A549 (cell line): Measurements from ENCODE around the gene CDHR2. TPM values are rescaled to one million over a fixed set of nuclear protein-coding genes. Genes with fewer than 3 reads are reported as not detected.

Source experiments
- ATAC-seq, 2 experiments: fragments of 200-7000 bp in 1 of 2; fragments of >200 bp in 1 of 2; cut with Nextera tagmentation in 1 of 2; cut with Tn5 transposase in 1 of 2; 3 replicates each; pipeline versions ENCODE4 v1.8.0 to v1.9.1; 2018 to 2020; ENCODE audit warnings: mild to moderate bottlenecking in 1 of 2, moderate library complexity in 1 of 2
- CTCF ChIA-PET: fragments of 300-600 bp; sonication (Branson Sonifier 250); formaldehyde crosslinking; extraction: SDS; loops from one replicate; lab custom pipeline; 2021; ENCODE audit warnings: antibody characterized with exemption, inconsistent platforms; lab: Yijun Ruan, JAX
- POLR2A ChIA-PET: fragments of 350-600 bp; formaldehyde crosslinking; extraction: SDS; loops from one replicate; lab custom pipeline; 2021; ENCODE audit warnings: antibody characterized with exemption, inconsistent platforms; lab: Yijun Ruan, JAX
- DNase-seq, 2 experiments: peaks; one replicate each; pipeline versions ENCODE4 v3.0.0 to v3.0.0-alpha.2; 2011 to 2016; ENCODE audit warnings: low read depth in 1 of 2, low spot score in 1 of 2
- FAIRE-seq: peaks from 2 replicates; lab custom pipeline; 2011; peaks lifted over from hg19 to GRCh38; lab: Jason Lieb, UNC
- H3K27ac ChIP-seq, 2 experiments: fragments of >200 bp; sonication (Bioruptor Twin); formaldehyde crosslinking; 3 replicates each; pipeline ENCODE4 v1.5.1; 2016 to 2017
- H3K4me1 ChIP-seq: fragments of >200 bp; sonication (Bioruptor Twin); formaldehyde crosslinking; 3 replicates; pipeline ENCODE4 v1.6.1; 2016
- H3K4me2 ChIP-seq: fragments of >200 bp; sonication (Bioruptor Twin); formaldehyde crosslinking; 3 replicates; pipeline ENCODE4 v1.6.1; 2016
- H3K4me3 ChIP-seq: fragments of >200 bp; sonication (Bioruptor Twin); formaldehyde crosslinking; 3 replicates; pipeline ENCODE4 v1.5.1; 2016
- H3K9me3 ChIP-seq: fragments of >200 bp; sonication (Bioruptor Twin); formaldehyde crosslinking; 3 replicates; pipeline ENCODE4 v1.6.1; 2016
- CEBPB ChIP-seq, 2 experiments: fragments of >200 bp in 1 of 2; sonication (Bioruptor Twin) in 1 of 2; formaldehyde crosslinking in 1 of 2; IDR thresholded peaks; 2 replicates each; pipeline ENCODE4 v1.6.1; 2012 to 2016
- ELK1 ChIP-seq: fragments of 150-350 bp; IDR thresholded peaks from 2 replicates; pipeline ENCODE4 v1.6.1; 2014; ENCODE audit warnings: low read depth, mild to moderate bottlenecking, low read length
- MAZ ChIP-seq: fragments of 150-350 bp; IDR thresholded peaks from 2 replicates; pipeline ENCODE4 v1.6.1; 2014; ENCODE audit warnings: antibody characterized with exemption, low read depth, low read length, borderline replicate concordance
- REST ChIP-seq: fragments of 200-600 bp; sonication (generic); IDR thresholded peaks from 2 replicates; pipeline ENCODE4 v1.6.1; 2016; ENCODE audit warnings: antibody characterized with exemption, mild to moderate bottlenecking, moderate library complexity
- RNF2 ChIP-seq: fragments of 200-600 bp; sonication (generic); IDR thresholded peaks from 2 replicates; pipeline ENCODE4 v1.6.1; 2016; ENCODE audit warnings: low read depth, mild to moderate bottlenecking, antibody characterized with exemption, moderate library complexity, borderline replicate concordance
- WGBS: methylation state at CpG from one replicate; pipeline ENCODE4 v1.1.6; 2017; ENCODE audit errors: missing lambda C conversion rate; 5-methylcytosine and 5-hydroxymethylcytosine counted together
- polyA plus RNA-seq, 4 experiments: library from polyadenylated mRNA; depleted of rRNA in 3 of 4; stranded (reverse); fragments of >200 nt; fragmentation: RNase III in 1 of 4; extraction: RNeasy Plus Mini Kit Qiagen cat#74134 plus additional on column Dnase treatment in 1 of 4; gene quantifications; 2 replicates in 3 of 4; 3 replicates in 1 of 4; pipeline ENCODE4 v1.2.3, GENCODE V29; 2011 to 2017

Gene CDHR2
- polyA plus RNA-seq, 2 of the 4 experiments (the other 2 are of a cell fraction) = 0.09 TPM; not detected in 1

- TF ChIP-seq RNF2 (no peak), CEBPB (IDR thresholded peaks at IDR 0.05) (no peak)
- FAIRE-seq (no peak), ATAC-seq (no peak), DNase-seq (no peak)
- 69% methylated on average over 7 of the region's 7 CpGs for WGBS
- Histone ChIP-seq H3K4me3 (no peak overlapping the region), H3K4me1 (no peaks in the 10 kb centered on the region), H3K9me3 (peaks cover 4% of the 10 kb centered on the region; the same call in 2 of the 3 replicates), H3K27ac (no peak overlapping the region), H3K4me2 (no peak overlapping the region)
- CTCF ChIA-PET = interaction anchor here (0.9 to 5.6 kb wide), 4 partner anchors 9 to 140 kb away, joined by 3 to 39 read pairs (median 10); partner anchors contain the start of gene FAF2
- POLR2A ChIA-PET = no interaction called here
Measured at GRCh38 chr5:176587398-176587797, 38.3 kb downstream of the CDHR2 start.

- Histone ChIP-seq H3K9me3 (peaks cover 4% of the 10 kb centered on the region; the same call in 2 of the 3 replicates), H3K4me2 (no peak overlapping the region), H3K4me3 (no peak overlapping the region), H3K4me1 (no peaks in the 10 kb centered on the region), H3K27ac (no peak overlapping the region)
- ATAC-seq (no peak), FAIRE-seq (no peak), DNase-seq (no peak)
- CTCF ChIA-PET = interaction anchor here (0.9 to 5.6 kb wide), 3 partner anchors 10 to 140 kb away, joined by 3 to 39 read pairs (median 14); partner anchors contain the start of gene FAF2
- TF ChIP-seq REST = no peak
- no peak for TF ChIP-seq ELK1
- no peak for TF ChIP-seq MAZ
- POLR2A ChIA-PET = no interaction called here
Measured at GRCh38 chr5:176588297-176588696, 39.2 kb downstream of the CDHR2 start.

- FAIRE-seq (no peak), DNase-seq (no peak)
- WGBS = 77% methylated on average over 30 of the region's 31 CpGs
Measured at GRCh38 chr5:176589039-176589769, 40.1 kb downstream of the CDHR2 start.

More at GRCh38 chr5:176589039-176589769, 40.1 kb downstream of the CDHR2 start:
- no peak for ATAC-seq
- Histone ChIP-seq H3K9me3 (peaks cover 4% of the 10 kb centered on the region; the same call in 2 of the 3 replicates), H3K4me1 (no peaks in the 10 kb centered on the region), H3K4me2 (no peak overlapping the region), H3K4me3 (no peak overlapping the region), H3K27ac (no peak overlapping the region)
- POLR2A ChIA-PET = no interaction called here
- TF ChIP-seq REST = no peak
- no peak for TF ChIP-seq ELK1
- CTCF ChIA-PET = interaction anchor here (1.3 to 2.9 kb wide), 2 partner anchors 9 to 16 kb away, joined by 7 to 20 read pairs; no protein-coding TSS in a partner anchor
